Heart right ventricle (tissue), 16 donors: ENCODE measurements around the gene IQSEC1. TPM values are rescaled to one million over a fixed set of nuclear protein-coding genes. Genes with fewer than 3 reads are reported as not detected.
A peak's percentile ranks its signal among the peaks of the same experiment; 100 is the strongest.

ENCODE experiments used
- ATAC-seq, 8 donors: fragments of 200-7000 bp; cut with Tn5 transposase; one replicate each; pipeline ENCODE4 v1.9.1; 2020; ENCODE audit warnings: mild to moderate bottlenecking in 8 of 8, moderate library complexity in 8 of 8, moderate number of reproducible peaks in 1 of 8
- DNase-seq, 2 donors: peaks; one replicate each; pipeline ENCODE4 v3.0.0-alpha.2; 2020
- H3K27ac ChIP-seq, 10 donors: fragments of 200-600 bp; sonication (generic) in 2 of 10; one replicate each; pipeline versions ENCODE4 v1.5.0 to v1.8.0; 2020 to 2022; ENCODE audit warnings: mild to moderate bottlenecking in 3 of 10
- H3K27me3 ChIP-seq, 7 donors: fragments of 200-600 bp; one replicate each; pipeline ENCODE4 v1.8.0; 2021 to 2022; ENCODE audit warnings: mild to moderate bottlenecking in 2 of 7
- H3K36me3 ChIP-seq, 9 donors: fragments of 200-600 bp; sonication (generic) in 1 of 9; one replicate each; pipeline versions ENCODE4 v1.5.0 to v1.8.0; 2020 to 2022; ENCODE audit warnings: mild to moderate bottlenecking in 2 of 9
- H3K4me1 ChIP-seq, 9 donors: fragments of 200-600 bp; sonication (generic) in 1 of 9; one replicate each; pipeline versions ENCODE4 v1.5.0 to v1.8.0; 2020 to 2022; ENCODE audit warnings: mild to moderate bottlenecking in 4 of 9
- H3K4me3 ChIP-seq, 10 donors: fragments of 200-600 bp; sonication (generic) in 2 of 10; one replicate each; pipeline versions ENCODE4 v1.5.0 to v1.8.0; 2020 to 2022; ENCODE audit warnings: mild to moderate bottlenecking in 7 of 10, moderate library complexity in 2 of 10
- H3K9me3 ChIP-seq, 11 donors: fragments of 200-600 bp in 10 of 11; sonication (generic) in 2 of 11; one replicate each; pipeline versions ENCODE4 v1.5.0 to v1.8.0; 2013 to 2022; ENCODE audit warnings: mild to moderate bottlenecking in 2 of 11, control low read depth in 1 of 11, moderate library complexity in 1 of 11
- WGBS, 2 donors: extraction: QIAGEN DNeasy Blood & Tissue Kit; methylation state at CpG; one replicate each; pipeline ENCODE4 v1.1.7; 2013; ENCODE audit warnings: inconsistent platforms in 1 of 2; 5-methylcytosine and 5-hydroxymethylcytosine counted together
- intact Hi-C, 10 donors: fragments of 100-400 bp; cut with DNase I; formaldehyde crosslinking; loops; one replicate each; pipeline versions ENCODE4 v1.11.1 to v1.14.2; 2022
- polyA plus RNA-seq, 2 donors: library from polyadenylated mRNA; stranded (reverse); fragments of 200-250 nt; gene quantifications; one replicate each; pipeline ENCODE4 v1.2.3, GENCODE V29; 2013
- total RNA-seq, 10 donors: library from RNA; stranded (reverse); fragmentation: NEBNext Ultra II Directional in 3 of 10; extraction: Animal tissue kit (Norgen Biotek cat#: 25700) in 3 of 10; gene quantifications; one replicate each; pipeline versions ENCODE4 v1.2.1 to v1.2.4, GENCODE V29; 2021 to 2023
- TF ChIP-seq, protein P1 (sequence below), 9 donors: fragments of 200-600 bp; sonication (generic) in 2 of 9; IDR thresholded peaks; one replicate each; pipeline versions ENCODE4 v1.5.0 to v1.8.0; 2021 to 2022; ENCODE audit warnings: antibody characterized with exemption in 9 of 9, mild to moderate bottlenecking in 5 of 9, moderate library complexity in 1 of 9
- donor health status: Arrhythmogenic right ventricular cardiomyopathy.
- donor health status: ischemic (EF 13 %, LVEDD 7.1; RV severe dilation, severe dysfunction).
- donor health status: healthy with polysubstance abuse.
- donor health status: DM: no; HTN: yes; CAD: no.
- donor health status: DM: no; HTN: no; CAD: no.
- donor health status: ischemic (EF 25% LVEDD 6.9; RV normal size, moderate dysfunction).
- donor health status: ischemic (EF 25% LVEDD 5.7; RV mildly dilated, moderate dysfunction).
- donor health status: healthy.
- donor health status: DM: yes; HTN: yes; CAD: no.
- donor health status: Ischemic cardiomyopathy.
- donor health status: ischemic (EF 35%, LVEDD 5.7; RV mildly dilated, moderate dysfunction).
- donor health status: nonischemic (EF 11% LVEDD 7.7; RV severe dilation, severe dysfunction).
- donor health status: DM: yes; HTN: yes; CAD: no.
- donor health status: PGD.
- donor health status: ischemic (EF 29% LVEDD 5.4; RV normal size, mild dysfunction).
- donor health status: nonischemic (EF 23%, LVEDD 6.1; RV moderate dilation, normal function).

Gene IQSEC1
- total and polyA plus RNA-seq, 12 donors, result 13.1 to 73.9 (median 60.4) TPM

DNA sequence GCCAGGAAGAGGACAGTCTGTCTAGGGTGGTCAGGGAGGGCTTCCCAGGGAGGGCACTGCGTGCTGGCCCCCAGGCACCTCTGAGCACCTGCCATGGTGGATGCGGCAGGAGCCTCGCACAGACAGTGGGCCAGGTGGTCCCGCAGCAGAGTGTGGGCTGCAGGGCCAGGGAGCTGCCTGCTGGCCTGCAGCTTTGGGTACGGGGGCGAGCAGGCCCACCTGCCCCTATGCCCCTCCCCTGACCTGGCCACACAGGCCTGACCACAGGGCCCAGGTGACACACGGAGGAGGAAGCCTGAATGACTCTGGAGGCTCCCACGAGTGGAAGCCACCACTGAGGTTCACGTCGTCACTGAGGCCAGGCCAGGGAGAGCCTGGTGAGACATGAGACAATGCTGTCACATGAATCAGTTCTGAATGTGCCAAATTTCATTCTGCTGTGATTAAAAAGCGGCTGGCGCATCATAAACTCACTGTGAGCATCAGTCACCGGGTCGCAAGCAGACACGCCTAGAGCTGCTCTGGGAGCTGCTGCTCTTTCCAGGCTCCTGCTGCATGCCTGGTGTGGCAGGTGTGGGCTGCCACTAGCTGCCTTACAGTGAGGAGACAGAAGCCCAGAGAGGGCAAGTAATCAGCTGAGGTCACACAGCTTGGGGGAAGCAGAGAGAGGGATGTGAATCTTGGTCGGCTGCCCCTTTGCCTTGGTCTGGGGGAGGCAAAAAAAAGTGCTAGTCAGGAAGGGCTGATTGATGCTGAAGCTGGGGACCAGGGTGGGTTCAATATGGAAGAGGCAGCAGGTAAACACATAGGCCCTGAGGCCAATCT, 39.5 kb upstream of the IQSEC1 start:
- 81 to 86% methylated on average over 16 of the region's 16 CpGs for WGBS, 2 donors
- H3K27me3 ChIP-seq, result peaks cover 0 to 10% (median 0%) of the 10 kb centered on the region in 7 donors
- no peaks in the 10 kb centered on the region for H3K9me3 ChIP-seq
- no peak overlapping the region for H3K4me3 ChIP-seq
- ATAC-seq, result peak in 2 of 8 donors; percentile 5 to 16
- peaks cover 0 to 8% (median 0%) of the 10 kb centered on the region in 9 donors for H3K4me1 ChIP-seq
- H3K36me3 ChIP-seq, result no peaks in the 10 kb centered on the region
- intact Hi-C loops, result no loop called here
- DNase-seq, result no peak
- H3K27ac ChIP-seq, result no peak overlapping the region
- TF ChIP-seq, protein P1, sequence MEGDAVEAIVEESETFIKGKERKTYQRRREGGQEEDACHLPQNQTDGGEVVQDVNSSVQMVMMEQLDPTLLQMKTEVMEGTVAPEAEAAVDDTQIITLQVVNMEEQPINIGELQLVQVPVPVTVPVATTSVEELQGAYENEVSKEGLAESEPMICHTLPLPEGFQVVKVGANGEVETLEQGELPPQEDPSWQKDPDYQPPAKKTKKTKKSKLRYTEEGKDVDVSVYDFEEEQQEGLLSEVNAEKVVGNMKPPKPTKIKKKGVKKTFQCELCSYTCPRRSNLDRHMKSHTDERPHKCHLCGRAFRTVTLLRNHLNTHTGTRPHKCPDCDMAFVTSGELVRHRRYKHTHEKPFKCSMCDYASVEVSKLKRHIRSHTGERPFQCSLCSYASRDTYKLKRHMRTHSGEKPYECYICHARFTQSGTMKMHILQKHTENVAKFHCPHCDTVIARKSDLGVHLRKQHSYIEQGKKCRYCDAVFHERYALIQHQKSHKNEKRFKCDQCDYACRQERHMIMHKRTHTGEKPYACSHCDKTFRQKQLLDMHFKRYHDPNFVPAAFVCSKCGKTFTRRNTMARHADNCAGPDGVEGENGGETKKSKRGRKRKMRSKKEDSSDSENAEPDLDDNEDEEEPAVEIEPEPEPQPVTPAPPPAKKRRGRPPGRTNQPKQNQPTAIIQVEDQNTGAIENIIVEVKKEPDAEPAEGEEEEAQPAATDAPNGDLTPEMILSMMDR (IDR thresholded peaks at IDR 0.05), result no peak

DNA sequence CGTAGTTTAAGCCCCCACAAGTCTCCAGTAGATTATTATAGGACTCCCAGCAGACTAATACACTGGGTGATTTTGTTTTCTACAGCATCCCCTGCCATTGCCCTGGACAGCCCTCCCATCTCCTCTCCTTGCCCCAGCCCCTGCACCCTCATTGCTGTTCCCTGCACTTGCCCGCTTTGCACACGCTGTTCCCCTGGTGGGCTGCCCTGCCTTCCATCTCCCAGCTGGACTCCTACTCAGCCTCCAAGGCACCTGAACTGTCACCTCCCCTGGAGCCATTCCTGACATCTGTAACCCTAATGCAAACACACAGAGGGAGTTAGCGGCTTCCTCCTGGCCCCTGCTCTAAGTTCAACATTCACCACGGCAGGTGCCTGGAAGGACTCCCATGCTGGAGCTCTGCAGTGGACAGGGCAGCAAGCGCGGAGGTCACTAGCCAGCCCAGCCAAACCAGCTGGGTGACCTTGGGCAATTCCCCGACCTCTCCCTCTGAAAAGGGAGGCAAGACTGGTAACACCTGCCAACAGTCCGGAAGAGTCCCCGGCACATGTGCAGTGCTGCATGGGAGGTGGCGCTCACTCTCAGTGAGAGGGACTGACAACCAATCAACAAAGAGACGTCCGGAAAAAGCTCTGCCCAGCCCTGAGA, 38.8 kb upstream of the IQSEC1 start:
- ATAC-seq (peak in 6 of 8 donors; percentile 12 to 37 (median 27)), DNase-seq (no peak)
- H3K36me3 ChIP-seq, result no peaks in the 10 kb centered on the region
- no peak overlapping the region for H3K4me3 ChIP-seq
- peaks cover 0 to 8% (median 0%) of the 10 kb centered on the region in 9 donors for H3K4me1 ChIP-seq
- peaks cover 0 to 8% (median 0%) of the 10 kb centered on the region in 7 donors for H3K27me3 ChIP-seq
- no peak overlapping the region for H3K27ac ChIP-seq
- WGBS, 2 donors, result 67 to 78% methylated on average over 13 of the region's 13 CpGs
- TF ChIP-seq, protein P1 (IDR thresholded peaks at IDR 0.05), result no peak
- intact Hi-C loops, result no loop called here
- no peaks in the 10 kb centered on the region for H3K9me3 ChIP-seq

DNA sequence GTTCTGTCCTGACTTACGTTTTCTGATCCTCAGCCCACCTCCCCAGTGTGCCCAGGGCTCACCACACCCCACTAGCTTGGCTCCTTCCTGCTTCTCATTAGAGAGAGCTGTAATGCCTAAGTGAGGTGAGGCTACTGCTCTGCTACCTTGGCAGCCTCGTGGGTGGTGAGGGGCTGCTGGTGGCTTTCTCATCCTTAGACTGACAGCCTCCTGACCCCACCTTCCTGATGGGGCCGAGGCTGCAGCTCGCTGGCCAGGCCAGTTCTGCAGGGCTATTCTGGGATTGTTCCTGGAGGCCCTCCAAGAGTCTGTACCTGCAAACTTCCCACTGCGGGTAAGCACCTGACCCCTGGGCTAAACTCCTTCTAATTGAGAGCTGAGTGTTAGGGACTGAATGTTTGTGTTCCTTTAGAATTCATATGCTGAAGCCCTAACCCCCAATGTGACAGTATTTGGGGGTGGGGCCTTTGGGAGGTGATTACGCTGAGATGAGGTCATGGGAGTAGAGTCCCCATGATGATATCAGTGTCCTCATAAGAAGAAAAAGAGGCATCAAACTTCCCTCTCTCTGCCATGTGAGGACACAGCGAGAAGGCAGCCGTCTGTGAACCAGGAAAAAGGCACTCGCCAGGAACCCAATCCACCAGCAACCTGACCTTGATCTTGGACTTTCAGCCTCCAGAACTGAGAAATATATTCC, 38.1 kb upstream of the IQSEC1 start:
- Histone ChIP-seq H3K4me3 (no peak overlapping the region), H3K4me1 (peaks cover 0 to 8% (median 0%) of the 10 kb centered on the region in 9 donors), H3K36me3 (no peaks in the 10 kb centered on the region), H3K27ac (no peak overlapping the region), H3K9me3 (no peaks in the 10 kb centered on the region), H3K27me3 (peaks cover 0 to 8% (median 0%) of the 10 kb centered on the region in 7 donors)
- TF ChIP-seq, protein P1 (IDR thresholded peaks at IDR 0.05), result no peak
- intact Hi-C loops, result no loop called here
- ATAC-seq (peak in 4 of 8 donors; percentile 57 to 68 (median 64)), DNase-seq (no peak)
- WGBS, 2 donors, result 49 to 52% methylated on average over 9 of the region's 9 CpGs

DNA sequence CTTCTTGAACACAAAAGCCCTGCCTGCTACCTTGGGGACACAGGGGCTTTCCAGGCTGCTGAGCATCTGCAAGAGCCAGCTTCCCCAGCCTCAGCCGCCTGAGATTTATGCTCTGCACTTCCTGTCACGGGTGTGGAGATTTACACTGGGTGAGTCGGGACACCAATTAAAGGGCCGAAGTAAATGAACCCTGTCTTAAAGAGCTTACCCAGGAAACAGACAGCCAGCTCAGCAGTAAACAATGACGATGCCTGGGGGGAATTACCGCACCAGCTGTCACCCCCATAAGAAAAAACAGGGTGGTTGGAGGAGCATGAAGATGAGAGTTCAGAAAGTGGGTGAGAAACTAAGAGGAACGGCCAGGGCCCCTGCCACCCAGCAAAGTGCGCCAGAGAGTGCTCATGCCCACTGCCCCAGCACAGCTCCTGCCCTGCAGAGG, 37.5 kb upstream of the IQSEC1 start:
- no peak for ATAC-seq
- no peaks in the 10 kb centered on the region for H3K36me3 ChIP-seq
- H3K27ac ChIP-seq, result no peak overlapping the region
- WGBS, 2 donors, result 47 to 56% methylated on average over 8 of the region's 8 CpGs
- intact Hi-C loops, result no loop called here
- no peaks in the 10 kb centered on the region for H3K9me3 ChIP-seq
- H3K4me1 ChIP-seq, result peaks cover 0 to 8% (median 0%) of the 10 kb centered on the region in 9 donors
- H3K4me3 ChIP-seq, result no peak overlapping the region
- DNase-seq, result no peak
- TF ChIP-seq, protein P1 (IDR thresholded peaks at IDR 0.05), result no peak
- H3K27me3 ChIP-seq, result peaks cover 0 to 7% (median 0%) of the 10 kb centered on the region in 7 donors
